Activated T-cell treated with anti-CD3 and anti-CD28 coated beads, Interleukin-2, amount 50 U/mL, for 48 hours (primary cell): ENCODE data around the gene POU4F2.
"Not testable (repeated sequence)": the region's sequence is repeated elsewhere in the genome, so short reads cannot be mapped to it uniquely, and the experiment has no call there.

ENCODE experiments used
- DNase-seq, 2 experiments: peaks; one replicate each; pipeline ENCODE4 v3.0.0-alpha.2; 2020

Gene POU4F2

GRCh38 chr4:146661367-146661766 lies 22.7 kb downstream of the POU4F2 start:
- DNase-seq: no peak

DNA sequence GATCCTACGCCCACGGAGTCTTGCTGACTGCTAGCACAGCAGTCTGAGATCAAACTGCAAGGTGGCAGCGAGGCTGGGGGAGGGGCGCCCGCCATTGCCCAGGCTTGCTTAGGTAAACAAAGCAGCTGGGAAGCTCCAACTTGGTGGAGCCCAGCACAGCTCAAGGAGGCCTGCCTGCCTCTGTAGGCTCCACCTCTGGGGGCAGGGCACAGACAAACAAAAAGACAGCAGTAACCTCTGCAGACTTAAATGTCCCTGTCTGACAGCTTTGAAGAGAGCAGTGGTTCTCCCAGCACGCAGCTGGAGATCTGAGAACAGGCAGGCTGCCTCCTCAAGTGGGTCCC lies 25.2 kb downstream of the POU4F2 start:
- DNase-seq: not testable (repeated sequence)

DNA sequence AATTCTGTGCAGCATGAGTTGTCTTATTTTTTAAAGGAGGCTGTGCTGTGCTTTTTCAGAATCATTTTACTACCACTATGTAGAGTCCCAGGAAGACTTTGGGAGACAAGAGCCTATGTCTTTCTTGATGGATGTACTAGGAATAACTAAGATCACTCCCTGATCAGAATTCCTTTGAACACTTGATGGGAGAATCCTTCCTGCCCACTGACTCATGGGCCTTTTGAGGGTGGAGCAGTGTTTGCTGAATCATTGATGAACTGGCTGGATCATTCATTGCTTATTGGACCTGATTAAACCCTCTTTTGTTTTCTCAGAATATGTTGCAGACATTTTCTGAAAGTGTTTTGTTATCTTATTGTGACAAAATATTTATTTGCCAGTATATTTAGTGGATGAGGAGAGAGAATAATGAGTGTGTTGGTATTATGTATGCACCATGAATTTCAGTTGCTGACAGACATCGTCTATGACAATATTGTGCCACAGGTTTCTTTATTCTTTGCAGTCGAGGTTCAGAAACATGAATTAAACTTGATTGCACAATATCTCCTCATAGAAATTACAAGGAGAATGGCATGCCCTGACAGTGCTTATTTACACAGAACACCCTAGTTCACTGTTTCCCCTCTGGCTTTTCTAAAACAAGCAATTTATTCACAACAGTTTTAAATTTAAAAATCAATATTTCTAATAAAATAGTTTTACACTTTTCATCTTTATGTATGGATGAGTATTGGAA lies 36.3 kb downstream of the POU4F2 start:
- no peak for DNase-seq
